Measurements from ENCODE around the gene KRTAP3-3.

The KRTAP3-3 gene

GRCh38 chr17:40992666-40993065, 1.3 kb downstream of the KRTAP3-3 start:
- H3K27me3 ChIP-seq (ENCODE audit: control insufficient read depth, low read length) = peaks cover 23% of the 10 kb centered on the region
- no peak overlapping the region for H3K4me2 ChIP-seq (ENCODE audit: low read length)
- no peaks in the 10 kb centered on the region for H3K79me2 ChIP-seq (ENCODE audit: control insufficient read depth, low read length)
- no peaks in the 10 kb centered on the region for H3K9me3 ChIP-seq (ENCODE audit: control insufficient read depth, insufficient read depth, low read length)
- no peak overlapping the region for H3K4me3 ChIP-seq (ENCODE audit: low read length)
- no peaks in the 10 kb centered on the region for H3K9me2 ChIP-seq (replicated peaks; ENCODE audit: control insufficient read depth, low read length)
- no peaks in the 10 kb centered on the region for H3K36me3 ChIP-seq (ENCODE audit: control insufficient read depth, low read length)
- TF ChIP-seq EZH2phosphoT487 (IDR thresholded peaks at IDR 0.05; ENCODE audit: borderline replicate concordance, low read length) (no peak), CTCF (IDR thresholded peaks at IDR 0.05; ENCODE audit: low read depth, low read length, poor library complexity, severe bottlenecking) (no peak)
- no peaks in the 10 kb centered on the region for H3K4me1 ChIP-seq (ENCODE audit: control insufficient read depth, low read length)
- no peak overlapping the region for H3K27ac ChIP-seq (ENCODE audit: low read depth, low read length)
- no peaks in the 10 kb centered on the region for H3F3A ChIP-seq (ENCODE audit: control insufficient read depth, insufficient read depth)
- no peaks in the 10 kb centered on the region for H4K20me1 ChIP-seq (ENCODE audit: control insufficient read depth, insufficient read depth, low read depth, low read length)

- Histone ChIP-seq H3K9me3 (ENCODE audit: control insufficient read depth, insufficient read depth, low read length) (no peaks in the 10 kb centered on the region), H3K79me2 (ENCODE audit: control insufficient read depth, low read length) (no peaks in the 10 kb centered on the region), H3K4me1 (ENCODE audit: control insufficient read depth, low read length) (no peaks in the 10 kb centered on the region), H3K36me3 (ENCODE audit: control insufficient read depth, low read length) (no peaks in the 10 kb centered on the region), H3K9me2 (replicated peaks; ENCODE audit: control insufficient read depth, low read length) (no peaks in the 10 kb centered on the region), H3K27me3 (ENCODE audit: control insufficient read depth, low read length) (peaks cover 6% of the 10 kb centered on the region; the same call in 1 of the 2 replicates), H3F3A (ENCODE audit: control insufficient read depth, insufficient read depth) (no peaks in the 10 kb centered on the region), H3K4me2 (ENCODE audit: low read length) (no peak overlapping the region), H3K4me3 (ENCODE audit: low read length) (no peak overlapping the region), H4K20me1 (ENCODE audit: control insufficient read depth, insufficient read depth, low read depth, low read length) (no peaks in the 10 kb centered on the region), H3K27ac (ENCODE audit: low read depth, low read length) (no peak overlapping the region)
- TF ChIP-seq CTCF (IDR thresholded peaks at IDR 0.05; ENCODE audit: low read depth, low read length, poor library complexity, severe bottlenecking) = no peak
- no peak for TF ChIP-seq EZH2phosphoT487 (IDR thresholded peaks at IDR 0.05; ENCODE audit: borderline replicate concordance, low read length)
Measured at GRCh38 chr17:40986920-40987319, 7.0 kb downstream of the KRTAP3-3 start.

GRCh38 chr17:40984226-40984625, 9.7 kb downstream of the KRTAP3-3 start, which contains the start of gene KRT40:
Gene KRT40, minus strand, starts transcription at chr17:40984326. Its CDS starts 53 bp downstream, at chr17:40984273.
- TF ChIP-seq CTCF (IDR thresholded peaks at IDR 0.05; ENCODE audit: low read depth, low read length, poor library complexity, severe bottlenecking) (no peak), EZH2phosphoT487 (IDR thresholded peaks at IDR 0.05; ENCODE audit: borderline replicate concordance, low read length) (no peak)
- no peak within 1 kb of the TSS for H3K4me2 ChIP-seq (ENCODE audit: low read length)

More at GRCh38 chr17:40984226-40984625, 9.7 kb downstream of the KRTAP3-3 start, which contains the start of gene KRT40:
- Histone ChIP-seq H4K20me1 (ENCODE audit: control insufficient read depth, insufficient read depth, low read depth, low read length) (no peaks in the 10 kb centered on the region), H3K9me2 (replicated peaks; ENCODE audit: control insufficient read depth, low read length) (no peaks in the 10 kb centered on the region), H3K9me3 (ENCODE audit: control insufficient read depth, insufficient read depth, low read length) (no peaks in the 10 kb centered on the region), H3K27me3 (ENCODE audit: control insufficient read depth, low read length) (peaks cover 3% of the 10 kb centered on the region), H3K4me1 (ENCODE audit: control insufficient read depth, low read length) (no peaks in the 10 kb centered on the region), H3K4me3 (ENCODE audit: low read length) (no peak within 1 kb of the TSS), H3K79me2 (ENCODE audit: control insufficient read depth, low read length) (no peaks in the 10 kb centered on the region), H3F3A (ENCODE audit: control insufficient read depth, insufficient read depth) (no peaks in the 10 kb centered on the region), H3K36me3 (ENCODE audit: control insufficient read depth, low read length) (no peaks in the 10 kb centered on the region), H3K27ac (ENCODE audit: low read depth, low read length) (no peak within 1 kb of the TSS)

Measured in DOHH2 (cell line).